Measurements from ENCODE around the gene CLCF1. TPM values are rescaled to one million over a fixed set of nuclear protein-coding genes. Genes with fewer than 3 reads are reported as not detected.
A peak's percentile ranks its signal among the peaks of the same experiment; 100 is the strongest.

The CLCF1 gene
- total RNA-seq, 2 experiments from 2014 or later = 0.79 to 0.81 TPM

- Mint-ChIP-seq H3K36me3 (ENCODE audit: low read depth) (peaks cover 2% of the 10 kb centered on the region), H3K27ac (peak overlapping the region; percentile 97), H3K27me3 (no peaks in the 10 kb centered on the region), H3K4me1 (ENCODE audit: low read depth) (peaks cover 21% of the 10 kb centered on the region), H3K4me3 (peak overlapping the region; percentile 94), H3K9me3 (no peaks in the 10 kb centered on the region)
- no peak for TF ChIP-seq CTCF (IDR thresholded peaks at IDR 0.05)
- POLR2A ChIA-PET = interaction anchor here (0.6 to 2.6 kb wide), 15 partner anchors 9 to 77 kb away, joined by 3 to 21 read pairs (median 5); partner anchors contain the start of genes ANKRD13D and RAD9A
- CTCF ChIA-PET = interaction anchor here (0.6 to 5.7 kb wide), 25 partner anchors 9 to 267 kb away, joined by 3 to 65 read pairs (median 7); partner anchors contain the start of genes ANKRD13D, GRK2, GSTP1 and POLD4
- intact Hi-C loops (cut with micrococcal nuclease) = loop anchor here (2.0 kb wide), 1 partner anchor 48 kb away; no protein-coding TSS in a partner anchor
- DNase-seq (no peak), ATAC-seq (no peak)
Observed at GRCh38 chr11:67316882-67317204, 56.6 kb downstream of the CLCF1 start.

GRCh38 chr11:67315325-67315909 is 58.0 kb downstream of the CLCF1 start:
- no peak for TF ChIP-seq CTCF (IDR thresholded peaks at IDR 0.05)
- DNase-seq (no peak), ATAC-seq (no peak)
- ChIA-PET CTCF (interaction anchor here (1.2 to 5.1 kb wide), 5 partner anchors 12 to 62 kb away, joined by 4 to 65 read pairs (median 23); partner anchors contain the start of genes GRK2 and SSH3), POLR2A (interaction anchor here (0.6 to 2.7 kb wide), 6 partner anchors 25 to 47 kb away, joined by 3 to 11 read pairs (median 4); partner anchors contain the start of gene ANKRD13D)
- peaks cover 2% of the 10 kb centered on the region for H3K36me3 Mint-ChIP-seq (ENCODE audit: low read depth)
- no peaks in the 10 kb centered on the region for H3K9me3 Mint-ChIP-seq
- H3K4me1 Mint-ChIP-seq (ENCODE audit: low read depth) = peaks cover 25% of the 10 kb centered on the region
- H3K4me3 Mint-ChIP-seq = peak overlapping the region; percentile 24
- intact Hi-C loops (cut with micrococcal nuclease) = no loop called here
- H3K27me3 Mint-ChIP-seq = no peaks in the 10 kb centered on the region
- H3K27ac Mint-ChIP-seq = no peak overlapping the region

GRCh38 chr11:67314218-67314617 is 59.2 kb downstream of the CLCF1 start:
- no peaks in the 10 kb centered on the region for H3K27me3 Mint-ChIP-seq
- POLR2A ChIA-PET = interaction anchor here (1.3 to 2.7 kb wide), 5 partner anchors 9 to 74 kb away, joined by 3 to 11 read pairs (median 5); partner anchors contain the start of gene ANKRD13D
- ATAC-seq (no peak), DNase-seq (no peak)
- intact Hi-C loops (cut with micrococcal nuclease) = no loop called here
- TF ChIP-seq CTCF (IDR thresholded peaks at IDR 0.05) = no peak
- peaks cover 2% of the 10 kb centered on the region for H3K36me3 Mint-ChIP-seq (ENCODE audit: low read depth)
- no peak overlapping the region for H3K27ac Mint-ChIP-seq
- peaks cover 25% of the 10 kb centered on the region for H3K4me1 Mint-ChIP-seq (ENCODE audit: low read depth)
- CTCF ChIA-PET = interaction anchor here (0.7 to 1.6 kb wide), 6 partner anchors 10 to 60 kb away, joined by 3 to 7 read pairs (median 4); no protein-coding TSS in a partner anchor
- H3K4me3 Mint-ChIP-seq = no peak overlapping the region
- no peaks in the 10 kb centered on the region for H3K9me3 Mint-ChIP-seq

Other genes with a start within 250 kb of the CLCF1 start
- 100 to 1,000 TPM; 303 to 305 TPM for gene GRK2, start 107.1 kb downstream of the CLCF1 start, total RNA-seq
- 10 to 100 TPM; 75.4 to 78.7 TPM for gene ANKRD13D, start 84.3 kb downstream of the CLCF1 start, total RNA-seq
- 1 to 10 TPM; 7.4 to 9.1 TPM for gene SSH3, start 70.1 kb downstream of the CLCF1 start, total RNA-seq
- gene POLD4, start 20.1 kb downstream of the CLCF1 start, total RNA-seq = 10 to 100 TPM; 34.1 to 36.1 TPM
- gene RAD9A, start 18.4 kb upstream of the CLCF1 start, total RNA-seq = 10 to 100 TPM; 29.7 to 30.6 TPM
- gene PPP1CA, start 28.3 kb upstream of the CLCF1 start, total RNA-seq = 100 to 1,000 TPM; 249 to 258 TPM
- gene TBC1D10C, start 30.5 kb upstream of the CLCF1 start, total RNA-seq = 100 to 1,000 TPM; 138 to 144 TPM
- 1 to 10 TPM; 6.2 to 6.9 TPM for gene CARNS1, start 42.1 kb upstream of the CLCF1 start, total RNA-seq
- 10 to 100 TPM; 54.8 to 57.4 TPM for gene RPS6KB2, start 54.9 kb upstream of the CLCF1 start, total RNA-seq
- gene PTPRCAP, start 64.1 kb upstream of the CLCF1 start, total RNA-seq = 100 to 1,000 TPM; 107 to 114 TPM
- gene CORO1B, start 69.9 kb upstream of the CLCF1 start, total RNA-seq = 100 to 1,000 TPM; 254 to 276 TPM
- not detected for gene GPR152, start 79.1 kb upstream of the CLCF1 start, total RNA-seq
- gene CABP4, start 81.8 kb upstream of the CLCF1 start, total RNA-seq = 1 to 10 TPM in 1 of 2 experiments, under 1 TPM in 1; 0.83 to 1.4 TPM
- gene TMEM134, start 95.7 kb upstream of the CLCF1 start, total RNA-seq = 10 to 100 TPM; 56.0 to 59.2 TPM
- 100 to 1,000 TPM; 145 to 146 TPM for gene AIP, start 109.4 kb upstream of the CLCF1 start, total RNA-seq
- gene PITPNM1, start 131.8 kb upstream of the CLCF1 start, total RNA-seq = 10 to 100 TPM; 87.8 to 88.1 TPM
- 10 to 100 TPM; 53.5 to 55.5 TPM for gene CDK2AP2, start 134.6 kb upstream of the CLCF1 start, total RNA-seq
- not detected for gene CABP2, start 149.8 kb upstream of the CLCF1 start, total RNA-seq
- 100 to 1,000 TPM; 467 to 472 TPM for gene GSTP1, start 210.2 kb upstream of the CLCF1 start, total RNA-seq
- 100 to 1,000 TPM; 315 to 317 TPM for gene NDUFV1, start 233.3 kb upstream of the CLCF1 start, total RNA-seq